Cerebellar nuclear complex (tissue), 1 donor: Measurements from ENCODE around the gene MCOLN3.
"Not testable (repeated sequence)": the region's sequence is repeated elsewhere in the genome, so short reads cannot be mapped to it uniquely, and the experiment has no call there.

Experiments
- DNase-seq, 2 experiments: peaks; one replicate each; lab custom pipeline; 2025; lab: John Stamatoyannopoulos, UW

MCOLN3 gene

GRCh38 chr1:84991097-84991920, 57.0 kb downstream of the MCOLN3 start:
- no peak for DNase-seq

DNA sequence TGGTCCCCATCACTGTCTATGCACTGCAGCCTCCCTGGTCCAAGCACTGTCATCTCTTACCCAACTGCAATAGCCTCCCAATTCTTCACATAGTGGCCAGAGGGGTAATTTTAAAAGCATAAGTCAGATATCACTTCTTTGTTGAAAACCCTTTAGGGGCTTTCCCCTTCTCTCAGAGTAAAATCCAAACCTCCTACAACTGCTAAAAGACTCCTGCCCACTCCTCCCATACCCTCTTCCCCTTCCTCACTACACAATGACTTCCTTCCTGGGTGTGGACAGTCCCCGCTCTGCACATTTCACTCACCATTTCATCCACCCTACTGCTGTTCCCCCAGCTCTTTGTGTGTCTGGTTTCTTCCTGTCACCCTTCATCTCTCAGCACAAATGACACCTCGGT, 59.7 kb downstream of the MCOLN3 start:
- DNase-seq = no peak

DNA sequence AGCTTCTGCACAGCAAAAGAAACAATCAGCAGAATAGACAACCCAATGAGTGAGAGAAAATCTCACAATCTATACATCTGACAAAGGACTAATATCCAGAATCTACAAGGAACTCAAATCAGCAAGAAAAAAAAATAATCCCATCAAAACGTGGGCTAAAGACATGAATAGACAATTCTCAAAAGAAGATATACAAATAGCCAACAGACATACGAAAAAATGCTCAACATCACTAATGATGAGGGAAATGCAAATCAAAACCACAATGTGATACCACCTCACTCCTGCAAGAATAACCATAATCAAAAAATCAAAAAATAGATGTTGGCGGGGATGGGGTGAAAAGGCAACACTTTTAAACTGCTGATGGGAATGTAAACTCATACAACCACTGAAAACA, 61.7 kb downstream of the MCOLN3 start:
- not testable (repeated sequence) for DNase-seq

GRCh38 chr1:84985365-84985764, 62.9 kb downstream of the MCOLN3 start:
- no peak for DNase-seq

DNA sequence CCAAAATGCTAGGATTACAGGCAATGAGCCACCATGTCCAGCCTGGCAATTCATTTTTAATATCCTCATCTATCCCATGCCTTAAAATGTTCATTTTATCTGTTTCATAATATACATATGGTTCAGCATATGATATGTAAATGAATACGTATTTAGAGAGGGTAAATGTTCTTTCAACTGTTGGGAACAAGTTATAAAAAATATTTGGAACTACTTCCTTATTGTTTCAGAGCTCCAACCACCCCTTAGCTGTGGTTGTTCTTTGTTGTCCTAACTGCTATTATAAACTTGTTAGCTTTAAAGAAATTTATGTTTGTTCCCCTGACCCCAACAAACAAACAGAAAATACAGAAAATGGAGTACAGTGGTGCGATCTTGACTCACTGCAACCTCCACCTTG, 65.9 kb downstream of the MCOLN3 start:
- no peak for DNase-seq

- no peak for DNase-seq
Observed at GRCh38 chr1:84975035-84975434, 73.3 kb downstream of the MCOLN3 start.

DNA sequence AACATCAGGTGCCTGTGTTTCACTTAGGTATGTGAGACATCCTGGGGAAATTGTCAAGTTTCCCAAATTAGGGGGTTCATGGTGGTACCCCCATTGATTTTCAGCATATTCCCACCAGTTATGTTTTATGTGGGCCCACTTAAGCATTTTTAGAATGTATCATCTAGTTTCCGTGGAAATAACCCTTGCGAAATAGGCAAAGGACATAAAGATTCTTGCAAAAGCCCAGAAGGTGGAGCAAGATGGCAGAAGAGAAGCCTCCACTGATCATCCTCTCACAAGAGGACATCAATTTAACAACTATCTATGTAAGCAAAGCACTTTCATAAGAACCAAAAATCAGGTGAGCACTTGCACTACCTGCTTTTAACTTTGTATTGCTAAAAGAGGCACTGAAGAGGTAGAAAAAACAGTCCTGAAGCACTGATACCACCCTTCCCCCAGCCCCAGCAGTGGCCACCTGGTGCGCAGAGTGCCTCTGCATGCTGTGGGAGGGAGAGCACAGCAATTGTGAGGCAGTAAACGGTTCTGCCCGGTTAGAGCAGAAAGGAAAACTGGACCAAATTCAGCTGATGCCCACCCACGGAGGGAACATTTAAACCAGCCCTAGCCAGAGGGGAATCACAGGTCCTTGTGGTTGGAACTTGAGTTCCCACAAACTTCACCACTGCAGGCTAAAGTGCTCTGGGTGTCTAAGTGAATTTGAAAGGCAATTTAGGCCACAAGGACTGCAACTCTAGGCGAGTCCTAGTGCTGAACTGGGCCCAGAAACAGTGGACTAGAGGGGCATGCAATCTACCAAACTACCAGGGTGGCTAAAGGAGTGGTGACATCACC, 74.6 kb downstream of the MCOLN3 start:
- DNase-seq = no peak

GRCh38 chr1:84972377-84972987, 75.8 kb downstream of the MCOLN3 start:
- DNase-seq = no peak

DNA sequence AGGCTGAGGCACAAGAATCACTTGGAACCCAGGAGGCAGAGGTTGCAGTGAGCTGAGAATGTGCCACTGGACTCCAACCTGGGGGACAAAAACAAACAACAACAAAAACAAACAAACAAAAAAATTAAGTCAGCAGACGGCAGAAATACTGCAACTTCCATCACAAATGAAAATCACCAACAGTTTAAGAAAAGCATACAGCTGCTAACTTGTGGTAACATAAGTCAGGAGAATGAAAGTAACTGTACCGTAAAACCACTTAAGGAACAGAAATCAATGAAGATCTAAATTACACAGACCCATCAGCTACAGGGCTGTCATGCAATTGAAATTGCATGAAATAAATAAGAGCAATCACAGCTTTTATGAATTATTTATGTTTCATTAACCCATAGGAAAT, 76.3 kb downstream of the MCOLN3 start:
- DNase-seq = no peak

GRCh38 chr1:84969489-84970250, 78.6 kb downstream of the MCOLN3 start:
- DNase-seq = no peak

DNA sequence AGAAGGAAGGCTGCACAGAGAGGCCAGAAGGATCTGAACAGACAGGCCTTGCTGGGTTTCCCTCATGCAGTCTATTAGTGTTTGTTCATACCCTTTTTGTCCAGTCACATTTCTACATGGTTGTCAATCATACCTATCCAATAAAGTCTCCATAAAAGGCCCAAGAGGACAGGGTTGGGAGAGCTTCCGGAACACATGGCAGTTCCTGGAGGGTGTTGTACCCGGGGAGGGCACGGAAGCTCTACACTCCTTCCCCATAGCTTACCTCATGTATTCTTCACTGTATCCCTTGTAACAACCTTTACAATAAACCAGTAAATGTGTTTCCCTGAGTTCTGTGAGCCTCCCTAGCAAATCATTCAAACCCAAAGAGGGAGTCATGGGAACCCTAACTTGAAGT, 79.4 kb downstream of the MCOLN3 start:
- DNase-seq = no peak

GRCh38 chr1:84968101-84968500, 80.2 kb downstream of the MCOLN3 start:
- DNase-seq = no peak
